GM23338 (cell line): ENCODE data around the gene SIGLEC6.

Source experiments
- CREB1 ChIP-seq: fragments of 250-450 bp; sonication (Bioruptor Pico); IDR thresholded peaks from 2 replicates; pipeline ENCODE4 v1.5.0; 2020; ENCODE audit warnings: low read depth, mild to moderate bottlenecking, moderate library complexity
- EZH2 ChIP-seq: fragments of 200-600 bp; sonication (generic); IDR thresholded peaks from one replicate; pipeline ENCODE4 v1.8.0; 2017; ENCODE audit warnings: antibody characterized with exemption, mild to moderate bottlenecking, low read depth; ENCODE audit not compliant: unreplicated experiment
- EZH2phosphoT487 ChIP-seq: fragments of 200-600 bp; sonication (generic); IDR thresholded peaks from one replicate; pipeline ENCODE4 v1.8.1; 2018; ENCODE audit warnings: antibody characterized with exemption; ENCODE audit not compliant: unreplicated experiment
- JUNB ChIP-seq: IDR thresholded peaks from one replicate; pipeline ENCODE4 v1.6.1; 2016; ENCODE audit warnings: antibody characterized with exemption; ENCODE audit not compliant: unreplicated experiment
- NANOG ChIP-seq: IDR thresholded peaks from 2 replicates; pipeline ENCODE4 v1.6.1; 2016; ENCODE audit warnings: antibody characterized with exemption, borderline replicate concordance
- POLR2AphosphoS5 ChIP-seq: IDR thresholded peaks from 2 replicates; pipeline ENCODE4 v1.6.1; 2016; ENCODE audit warnings: antibody characterized with exemption, low read depth
- STAT1 ChIP-seq: IDR thresholded peaks from one replicate; pipeline ENCODE4 v1.6.1; 2016; ENCODE audit warnings: antibody characterized with exemption; ENCODE audit not compliant: unreplicated experiment
- ZNF114 ChIP-seq: fragments of 250-450 bp; sonication (Bioruptor Pico); IDR thresholded peaks from 2 replicates; pipeline ENCODE4 v1.5.0; 2020; ENCODE audit warnings: mild to moderate bottlenecking, moderate library complexity
- TF ChIP-seq, protein P1 (sequence below), 2 experiments: fragments of 200-600 bp in 1 of 2; sonication (generic) in 1 of 2; conservative IDR thresholded peaks; 2 replicates each; pipeline versions ENCODE4 v1.5.1 to v1.6.1; 2016 to 2017; ENCODE audit warnings: antibody characterized with exemption in 2 of 2, low read depth in 2 of 2, mild to moderate bottlenecking in 2 of 2, moderate library complexity in 1 of 2
- TF ChIP-seq, protein P2 (sequence below): IDR thresholded peaks from one replicate; pipeline ENCODE4 v1.6.1; 2018; ENCODE audit warnings: antibody characterized with exemption; ENCODE audit not compliant: unreplicated experiment
- TF ChIP-seq, protein P3 (sequence below): IDR thresholded peaks from 2 replicates; pipeline ENCODE4 v1.6.1; 2016; ENCODE audit warnings: antibody characterized with exemption

DNA sequence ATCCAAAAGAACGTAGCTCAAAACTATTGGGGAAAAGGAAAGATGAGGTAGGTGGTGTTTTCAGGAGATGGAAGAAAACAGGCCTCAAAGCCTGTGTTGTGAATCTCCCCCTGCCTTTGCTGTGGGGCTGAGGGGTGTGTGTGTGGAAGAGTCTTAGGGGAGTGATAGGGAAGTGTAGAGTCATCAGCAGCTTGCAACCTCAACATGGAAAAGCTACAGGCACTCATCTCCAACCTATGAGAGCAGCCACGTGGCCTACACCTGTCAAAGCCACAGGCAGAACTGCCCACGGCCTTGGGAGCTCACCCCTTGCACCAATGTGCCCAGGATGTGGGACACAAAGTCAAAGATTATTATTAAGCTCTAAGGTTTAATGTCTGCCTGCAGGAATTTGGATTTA lies 25.6 kb downstream of the SIGLEC6 start:
- TF ChIP-seq, protein P1, sequence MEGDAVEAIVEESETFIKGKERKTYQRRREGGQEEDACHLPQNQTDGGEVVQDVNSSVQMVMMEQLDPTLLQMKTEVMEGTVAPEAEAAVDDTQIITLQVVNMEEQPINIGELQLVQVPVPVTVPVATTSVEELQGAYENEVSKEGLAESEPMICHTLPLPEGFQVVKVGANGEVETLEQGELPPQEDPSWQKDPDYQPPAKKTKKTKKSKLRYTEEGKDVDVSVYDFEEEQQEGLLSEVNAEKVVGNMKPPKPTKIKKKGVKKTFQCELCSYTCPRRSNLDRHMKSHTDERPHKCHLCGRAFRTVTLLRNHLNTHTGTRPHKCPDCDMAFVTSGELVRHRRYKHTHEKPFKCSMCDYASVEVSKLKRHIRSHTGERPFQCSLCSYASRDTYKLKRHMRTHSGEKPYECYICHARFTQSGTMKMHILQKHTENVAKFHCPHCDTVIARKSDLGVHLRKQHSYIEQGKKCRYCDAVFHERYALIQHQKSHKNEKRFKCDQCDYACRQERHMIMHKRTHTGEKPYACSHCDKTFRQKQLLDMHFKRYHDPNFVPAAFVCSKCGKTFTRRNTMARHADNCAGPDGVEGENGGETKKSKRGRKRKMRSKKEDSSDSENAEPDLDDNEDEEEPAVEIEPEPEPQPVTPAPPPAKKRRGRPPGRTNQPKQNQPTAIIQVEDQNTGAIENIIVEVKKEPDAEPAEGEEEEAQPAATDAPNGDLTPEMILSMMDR (conservative IDR thresholded peaks at IDR 0.05; ENCODE audit: low read depth in 2 of 2), result no peak
- no peak for TF ChIP-seq STAT1
- TF ChIP-seq EZH2, result no peak
- TF ChIP-seq EZH2phosphoT487, result no peak
- TF ChIP-seq POLR2AphosphoS5, result no peak
- TF ChIP-seq, protein P2, sequence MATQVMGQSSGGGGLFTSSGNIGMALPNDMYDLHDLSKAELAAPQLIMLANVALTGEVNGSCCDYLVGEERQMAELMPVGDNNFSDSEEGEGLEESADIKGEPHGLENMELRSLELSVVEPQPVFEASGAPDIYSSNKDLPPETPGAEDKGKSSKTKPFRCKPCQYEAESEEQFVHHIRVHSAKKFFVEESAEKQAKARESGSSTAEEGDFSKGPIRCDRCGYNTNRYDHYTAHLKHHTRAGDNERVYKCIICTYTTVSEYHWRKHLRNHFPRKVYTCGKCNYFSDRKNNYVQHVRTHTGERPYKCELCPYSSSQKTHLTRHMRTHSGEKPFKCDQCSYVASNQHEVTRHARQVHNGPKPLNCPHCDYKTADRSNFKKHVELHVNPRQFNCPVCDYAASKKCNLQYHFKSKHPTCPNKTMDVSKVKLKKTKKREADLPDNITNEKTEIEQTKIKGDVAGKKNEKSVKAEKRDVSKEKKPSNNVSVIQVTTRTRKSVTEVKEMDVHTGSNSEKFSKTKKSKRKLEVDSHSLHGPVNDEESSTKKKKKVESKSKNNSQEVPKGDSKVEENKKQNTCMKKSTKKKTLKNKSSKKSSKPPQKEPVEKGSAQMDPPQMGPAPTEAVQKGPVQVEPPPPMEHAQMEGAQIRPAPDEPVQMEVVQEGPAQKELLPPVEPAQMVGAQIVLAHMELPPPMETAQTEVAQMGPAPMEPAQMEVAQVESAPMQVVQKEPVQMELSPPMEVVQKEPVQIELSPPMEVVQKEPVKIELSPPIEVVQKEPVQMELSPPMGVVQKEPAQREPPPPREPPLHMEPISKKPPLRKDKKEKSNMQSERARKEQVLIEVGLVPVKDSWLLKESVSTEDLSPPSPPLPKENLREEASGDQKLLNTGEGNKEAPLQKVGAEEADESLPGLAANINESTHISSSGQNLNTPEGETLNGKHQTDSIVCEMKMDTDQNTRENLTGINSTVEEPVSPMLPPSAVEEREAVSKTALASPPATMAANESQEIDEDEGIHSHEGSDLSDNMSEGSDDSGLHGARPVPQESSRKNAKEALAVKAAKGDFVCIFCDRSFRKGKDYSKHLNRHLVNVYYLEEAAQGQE, result no peak
- TF ChIP-seq, protein P3, sequence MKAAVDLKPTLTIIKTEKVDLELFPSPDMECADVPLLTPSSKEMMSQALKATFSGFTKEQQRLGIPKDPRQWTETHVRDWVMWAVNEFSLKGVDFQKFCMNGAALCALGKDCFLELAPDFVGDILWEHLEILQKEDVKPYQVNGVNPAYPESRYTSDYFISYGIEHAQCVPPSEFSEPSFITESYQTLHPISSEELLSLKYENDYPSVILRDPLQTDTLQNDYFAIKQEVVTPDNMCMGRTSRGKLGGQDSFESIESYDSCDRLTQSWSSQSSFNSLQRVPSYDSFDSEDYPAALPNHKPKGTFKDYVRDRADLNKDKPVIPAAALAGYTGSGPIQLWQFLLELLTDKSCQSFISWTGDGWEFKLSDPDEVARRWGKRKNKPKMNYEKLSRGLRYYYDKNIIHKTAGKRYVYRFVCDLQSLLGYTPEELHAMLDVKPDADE, result no peak
- no peak for TF ChIP-seq JUNB
- no peak for TF ChIP-seq ZNF114 (CRISPR knock-in tag)
- TF ChIP-seq CREB1 (CRISPR knock-in tag), result no peak
- no peak for TF ChIP-seq NANOG
